ENCODE results near the gene CEL.
"Not testable (repeated sequence)": the region's sequence is repeated elsewhere in the genome, so short reads cannot be mapped to it uniquely, and the experiment has no call there.

Gene CEL

GRCh38 chr9:133065070-133065388 lies 3.2 kb downstream of the CEL start:
- DNase-seq: no peak

GRCh38 chr9:133066181-133066983 lies 4.6 kb downstream of the CEL start:
- no peak for DNase-seq

- DNase-seq: no peak
Observed at GRCh38 chr9:133067006-133067405, 5.2 kb downstream of the CEL start.

- DNase-seq: no peak
Observed at GRCh38 chr9:133067813-133068212, 6.0 kb downstream of the CEL start.

GRCh38 chr9:133068431-133068830 lies 6.7 kb downstream of the CEL start:
- not testable (repeated sequence) for DNase-seq

GRCh38 chr9:133070500-133070961 lies 8.8 kb downstream of the CEL start:
- not testable (repeated sequence) for DNase-seq

DNA sequence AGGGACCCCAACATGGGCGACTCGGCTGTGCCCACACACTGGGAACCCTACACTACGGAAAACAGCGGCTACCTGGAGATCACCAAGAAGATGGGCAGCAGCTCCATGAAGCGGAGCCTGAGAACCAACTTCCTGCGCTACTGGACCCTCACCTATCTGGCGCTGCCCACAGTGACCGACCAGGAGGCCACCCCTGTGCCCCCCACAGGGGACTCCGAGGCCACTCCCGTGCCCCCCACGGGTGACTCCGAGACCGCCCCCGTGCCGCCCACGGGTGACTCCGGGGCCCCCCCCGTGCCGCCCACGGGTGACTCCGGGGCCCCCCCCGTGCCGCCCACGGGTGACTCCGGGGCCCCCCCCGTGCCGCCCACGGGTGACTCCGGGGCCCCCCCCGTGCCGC lies 9.2 kb downstream of the CEL start:
- DNase-seq: not testable (repeated sequence)

DNA sequence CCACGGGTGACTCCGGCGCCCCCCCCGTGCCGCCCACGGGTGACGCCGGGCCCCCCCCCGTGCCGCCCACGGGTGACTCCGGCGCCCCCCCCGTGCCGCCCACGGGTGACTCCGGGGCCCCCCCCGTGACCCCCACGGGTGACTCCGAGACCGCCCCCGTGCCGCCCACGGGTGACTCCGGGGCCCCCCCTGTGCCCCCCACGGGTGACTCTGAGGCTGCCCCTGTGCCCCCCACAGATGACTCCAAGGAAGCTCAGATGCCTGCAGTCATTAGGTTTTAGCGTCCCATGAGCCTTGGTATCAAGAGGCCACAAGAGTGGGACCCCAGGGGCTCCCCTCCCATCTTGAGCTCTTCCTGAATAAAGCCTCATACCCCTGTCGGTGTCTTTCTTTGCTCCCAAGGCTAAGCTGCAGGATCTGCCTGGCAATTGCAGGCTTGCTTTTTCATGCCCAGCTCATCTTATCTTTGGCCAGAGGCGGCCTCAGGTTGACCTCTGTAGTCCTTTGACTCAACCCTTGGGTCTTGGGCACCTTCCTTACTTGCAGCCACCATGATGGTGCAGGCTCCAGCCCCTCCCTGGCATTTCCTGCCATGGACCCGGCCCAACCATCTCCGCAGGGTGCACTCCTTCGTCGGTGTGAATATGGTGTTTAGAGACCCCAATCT lies 9.8 kb downstream of the CEL start:
- no peak for DNase-seq

DNA sequence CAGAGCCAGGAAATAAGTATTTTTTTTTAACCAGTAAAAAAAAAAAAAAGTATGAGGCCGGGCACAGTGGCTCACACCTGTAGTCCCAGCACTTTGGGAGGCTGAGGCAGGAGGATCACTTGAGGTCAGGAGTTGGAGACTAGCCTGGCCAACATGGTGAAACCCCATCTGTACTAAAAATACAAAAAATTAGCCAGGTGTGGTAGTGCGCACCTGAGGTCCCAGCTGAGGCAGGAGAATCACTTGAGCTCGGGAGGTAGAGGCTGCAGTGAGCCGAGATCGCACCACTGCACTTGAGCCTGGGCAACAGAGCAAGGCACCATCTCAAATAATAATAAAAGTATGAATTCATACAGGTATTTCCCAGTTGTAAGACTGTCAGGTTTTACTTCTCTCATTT lies 10.4 kb downstream of the CEL start:
- not testable (repeated sequence) for DNase-seq

- no peak for DNase-seq
Observed at GRCh38 chr9:133073086-133074014, 11.6 kb downstream of the CEL start.

- no peak for DNase-seq
Observed at GRCh38 chr9:133074111-133074651, 12.4 kb downstream of the CEL start.

- no peak for DNase-seq
Observed at GRCh38 chr9:133075925-133076630, 14.3 kb downstream of the CEL start.

- no peak for DNase-seq
Observed at GRCh38 chr9:133076691-133077090, 14.9 kb downstream of the CEL start.

DNA sequence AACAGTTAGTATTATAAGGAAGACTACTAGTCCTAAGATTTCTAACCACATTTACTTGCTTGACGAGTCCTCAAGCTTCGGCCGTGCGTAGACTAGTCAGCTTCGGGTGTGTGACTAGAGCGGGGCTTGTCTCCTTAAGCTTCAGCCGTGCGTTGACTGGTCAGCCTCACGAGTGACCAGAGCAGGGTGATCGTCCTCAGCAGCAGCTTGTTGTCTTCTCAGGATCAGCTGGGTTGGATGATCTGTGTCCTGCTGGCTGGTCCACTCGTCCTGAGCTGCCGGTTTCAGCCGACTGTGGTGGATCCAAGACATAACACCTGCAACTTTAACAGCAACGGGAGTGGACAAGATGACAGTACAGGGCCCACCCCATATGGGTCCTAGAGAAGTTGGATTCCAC lies 16.7 kb downstream of the CEL start:
- DNase-seq: no peak

GRCh38 chr9:133080161-133080560 lies 18.4 kb downstream of the CEL start:
- DNase-seq: no peak

- DNase-seq: not testable (repeated sequence)
Observed at GRCh38 chr9:133080786-133081779, 19.3 kb downstream of the CEL start.

DNA sequence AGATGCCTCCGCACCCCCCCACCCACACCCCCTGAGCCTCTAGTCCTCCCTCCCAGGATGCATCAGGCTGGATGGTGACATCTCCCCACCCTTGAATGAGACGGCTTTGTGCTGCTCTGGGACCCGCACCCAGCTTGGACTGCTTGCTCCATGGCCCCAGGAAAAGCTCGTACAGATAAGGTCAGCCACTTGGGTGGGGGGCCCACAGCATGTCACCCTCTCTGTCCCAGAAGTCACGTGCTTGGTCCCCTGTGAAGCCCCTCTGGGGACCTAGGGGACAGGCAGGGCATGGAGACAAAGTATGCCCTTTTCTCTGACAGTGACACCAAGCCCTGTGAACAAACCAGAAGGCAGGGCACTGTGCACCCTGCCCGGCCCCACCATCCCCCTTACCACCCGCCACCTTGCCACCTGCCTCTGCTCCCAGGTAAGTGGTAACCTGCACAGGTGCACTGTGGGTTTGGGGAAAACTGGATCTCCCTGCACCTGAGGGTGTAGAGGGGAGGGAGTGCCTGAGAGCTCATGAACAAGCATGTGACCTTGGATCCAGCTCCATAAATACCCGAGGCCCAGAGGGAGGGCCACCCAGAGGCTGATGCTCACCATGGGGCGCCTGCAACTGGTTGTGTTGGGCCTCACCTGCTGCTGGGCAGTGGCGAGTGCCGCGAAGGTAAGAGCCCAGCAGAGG lies 20.3 kb downstream of the CEL start:
- not testable (repeated sequence) for DNase-seq

DNA sequence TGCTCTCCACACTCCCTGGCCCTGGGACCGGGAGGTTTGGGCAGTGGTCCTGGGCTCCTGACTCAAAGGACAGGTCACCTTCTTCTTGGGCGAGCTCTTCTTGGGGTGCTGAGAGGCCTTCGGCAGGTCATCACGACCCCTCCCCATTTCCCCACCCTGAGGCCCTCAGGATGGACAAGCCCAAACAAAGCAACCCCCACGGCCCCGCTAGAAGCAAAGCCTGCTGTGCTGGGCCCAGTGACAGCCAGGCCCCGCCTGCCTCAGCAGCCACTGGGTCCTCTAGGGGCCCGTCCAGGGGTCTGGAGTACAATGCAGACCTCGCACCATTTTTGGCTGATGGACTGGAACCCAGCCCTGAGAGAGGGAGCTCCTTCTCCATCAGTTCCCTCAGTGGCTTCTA lies 21.9 kb downstream of the CEL start:
- DNase-seq: not testable (repeated sequence)

GRCh38 chr9:133086212-133086860 lies 24.6 kb downstream of the CEL start:
- not testable (repeated sequence) for DNase-seq

- DNase-seq: no peak
Observed at GRCh38 chr9:133086894-133087293, 25.1 kb downstream of the CEL start.

Measured in eye (tissue), 1 donor.